Ovary (tissue), 9 donors: ENCODE results near the gene GUCA2B. TPM values are rescaled to one million over a fixed set of nuclear protein-coding genes. Genes with fewer than 3 reads are reported as not detected.

Source experiments
- DNase-seq, 5 donors: peaks; one replicate each; pipeline ENCODE4 v3.0.0-alpha.2; 2019 to 2020
- H3K27ac ChIP-seq, 2 donors: fragments of 200-600 bp; one replicate each; pipeline versions ENCODE4 v1.5.1 to v1.8.0; 2019 to 2022
- H3K27me3 ChIP-seq: fragments of 200-600 bp; one replicate; pipeline ENCODE4 v1.8.0; 2022
- H3K36me3 ChIP-seq: fragments of 200-600 bp; sonication (generic); one replicate; pipeline ENCODE4 v1.5.1; 2019
- H3K4me1 ChIP-seq: one replicate; pipeline ENCODE4 v1.8.1; 2013; ENCODE audit warnings: mild to moderate bottlenecking, moderate library complexity; ENCODE audit not compliant: insufficient read depth
- H3K4me3 ChIP-seq: fragments of 200-600 bp; sonication (generic); one replicate; pipeline ENCODE4 v1.5.1; 2017
- H3K9me3 ChIP-seq, 2 donors: fragments of 200-600 bp in 1 of 2; sonication (generic) in 1 of 2; one replicate each; pipeline versions ENCODE4 v1.5.1 to v1.8.1; 2013 to 2019; ENCODE audit warnings: mild to moderate bottlenecking in 1 of 2, moderate library complexity in 1 of 2
- CTCF ChIP-seq, 3 donors: fragments of 450-650 bp in 2 of 3; fragments of 200-600 bp in 1 of 3; IDR thresholded peaks; one replicate each; pipeline versions ENCODE4 v1.5.1 to v1.8.0; 2016 to 2022; ENCODE audit warnings: antibody characterized with exemption in 3 of 3, mild to moderate bottlenecking in 1 of 3
- EP300 ChIP-seq: sonication (generic); formaldehyde crosslinking; IDR thresholded peaks from one replicate; pipeline ENCODE4 v1.6.1; 2017; ENCODE audit warnings: antibody characterized with exemption
- POLR2A ChIP-seq: fragments of 450-650 bp; IDR thresholded peaks from one replicate; pipeline ENCODE4 v1.6.1; 2017; ENCODE audit warnings: antibody characterized with exemption, mild to moderate bottlenecking, moderate library complexity
- WGBS, 3 donors: extraction: QIAGEN DNeasy Blood & Tissue Kit in 1 of 3; methylation state at CpG; one replicate each; pipeline versions ENCODE4 v1.1.5 to v1.1.7; 2013 to 2017; 5-methylcytosine and 5-hydroxymethylcytosine counted together
- intact Hi-C, 4 donors: fragments of 100-400 bp; cut with DNase I; formaldehyde crosslinking; loops; one replicate each; pipeline versions ENCODE4 v1.11.0 to v1.15.1; 2022 to 2023
- polyA plus RNA-seq, 2 donors: library from polyadenylated mRNA; stranded (reverse); fragments of 200-250 nt in 1 of 2; fragments of 350-450 nt in 1 of 2; fragmentation: Illumina TruSeq in 1 of 2; extraction: RNeasy Lipid Tissue Mini Kit (QIAGEN cat#74804) in 1 of 2; gene quantifications; one replicate each; pipeline ENCODE4 v1.2.3, GENCODE V29; 2013 to 2014
- total RNA-seq, 7 donors: library from RNA; depleted of rRNA in 2 of 7; stranded (reverse); fragments of >200 nt in 2 of 7; fragmentation: NEBNext Ultra II Directional in 3 of 7; extraction: Animal tissue kit (Norgen Biotek cat#: 25700) in 3 of 7; gene quantifications; one replicate each; pipeline versions ENCODE4 v1.1.0 to v1.2.4, GENCODE V29; 2016 to 2023
- donor health status: DM: no; HTN: no; CAD: no; lungs with moderate emphysema.
- donor health status: DM: no; HTN: no; CAD: no.
- donor health status: Bipolar disorder and iron deficiency.
- donor health status: DM: yes; HTN: yes; CAD: no.
- donor health status: DM: no; HTN: no; CAD: no.
- donor health status: DM: yes; HTN: yes; CAD: no.

The GUCA2B gene
- total and polyA plus RNA-seq, 9 donors: not detected

- H3K4me3 ChIP-seq: no peak overlapping the region
- DNase-seq: no peak
- intact Hi-C loops: loop anchor here in 1 of 4 donors (10.0 kb wide), 1 partner anchor 929 kb away; no protein-coding TSS in a partner anchor
- H3K27ac ChIP-seq: no peak overlapping the region
- no peaks in the 10 kb centered on the region for H3K4me1 ChIP-seq
- no peaks in the 10 kb centered on the region for H3K27me3 ChIP-seq
- TF ChIP-seq CTCF (IDR thresholded peaks at IDR 0.05): no peak
- no peak for TF ChIP-seq EP300
- TF ChIP-seq POLR2A: no peak
- no peaks in the 10 kb centered on the region for H3K36me3 ChIP-seq
- 15 to 31% (median 18%) methylated on average over 40 to 41 of the region's 41 CpGs for WGBS, 3 donors
- H3K9me3 ChIP-seq: no peaks in the 10 kb centered on the region
These were observed 7.2 kb upstream of the GUCA2B start for GRCh38 chr1:42145764-42146625.

GRCh38 chr1:42146626-42147320 is 6.4 kb upstream of the GUCA2B start:
- Histone ChIP-seq H3K4me3 (no peak overlapping the region), H3K4me1 (no peaks in the 10 kb centered on the region), H3K27me3 (no peaks in the 10 kb centered on the region), H3K9me3 (no peaks in the 10 kb centered on the region), H3K27ac (no peak overlapping the region), H3K36me3 (no peaks in the 10 kb centered on the region)
- WGBS, 3 donors: 7 to 15% (median 12%) methylated on average over 19 of the region's 19 CpGs
- DNase-seq: peak; percentile 31 to 74 (median 66)
- peak in 2 of 3 donors; percentile 59 to 67 for TF ChIP-seq CTCF (IDR thresholded peaks at IDR 0.05)
- TF ChIP-seq POLR2A: no peak
- intact Hi-C loops: loop anchor here in 1 of 4 donors (10.0 kb wide), 1 partner anchor 928 kb away; no protein-coding TSS in a partner anchor

GRCh38 chr1:42148166-42148565 is 5.0 kb upstream of the GUCA2B start:
- Histone ChIP-seq H3K4me3 (no peak overlapping the region), H3K36me3 (no peaks in the 10 kb centered on the region), H3K9me3 (no peaks in the 10 kb centered on the region), H3K27ac (no peak overlapping the region), H3K4me1 (no peaks in the 10 kb centered on the region), H3K27me3 (no peaks in the 10 kb centered on the region)
- intact Hi-C loops: loop anchor here in 1 of 4 donors (10.0 kb wide), 1 partner anchor 927 kb away; no protein-coding TSS in a partner anchor
- DNase-seq: no peak
- TF ChIP-seq POLR2A: no peak
- TF ChIP-seq EP300: no peak
- no peak for TF ChIP-seq CTCF (IDR thresholded peaks at IDR 0.05)
- WGBS, 3 donors: 61 to 78% (median 73%) methylated on average over 1 of the region's 1 CpG

GRCh38 chr1:42150651-42151050 is 2.6 kb upstream of the GUCA2B start:
- Histone ChIP-seq H3K4me1 (no peaks in the 10 kb centered on the region), H3K27me3 (no peaks in the 10 kb centered on the region), H3K36me3 (no peaks in the 10 kb centered on the region), H3K9me3 (no peaks in the 10 kb centered on the region), H3K27ac (no peak overlapping the region), H3K4me3 (no peak overlapping the region)
- WGBS, 3 donors: 79 to 82% (median 80%) methylated on average over 5 of the region's 5 CpGs
- no peak for TF ChIP-seq EP300
- TF ChIP-seq CTCF (IDR thresholded peaks at IDR 0.05): no peak
- no peak for TF ChIP-seq POLR2A
- intact Hi-C loops: no loop called here
- DNase-seq: no peak
